H1 (cell line): Measurements from ENCODE around the gene PTDSS2. TPM values are rescaled to one million over a fixed set of nuclear protein-coding genes. Genes with fewer than 3 reads are reported as not detected.

Experiments
- CTCF ChIA-PET: fragments of 300-600 bp; sonication (Branson Sonifier 250); formaldehyde crosslinking; loops from one replicate; lab custom pipeline; 2021; ENCODE audit not compliant: partially characterized antibody; lab: Charles Lee
- POLR2A ChIA-PET: fragments of 300-600 bp; sonication (Branson Sonifier 250); formaldehyde crosslinking; loops from one replicate; lab custom pipeline; 2021; ENCODE audit warnings: inconsistent platforms; ENCODE audit not compliant: partially characterized antibody; lab: Charles Lee
- DNase-seq, 2 experiments: peaks; one replicate each; pipeline versions ENCODE4 v3.0.0 to v3.0.0-alpha.2; 2010 to 2022; ENCODE audit warnings: low spot score in 2 of 2, low read depth in 1 of 2, mixed read lengths in 1 of 2
- FAIRE-seq: peaks from 2 replicates; lab custom pipeline; 2011; peaks lifted over from hg19 to GRCh38; lab: Jason Lieb, UNC
- H2AFZ ChIP-seq: 2 replicates; pipeline ENCODE4 v1.8.1; 2012; ENCODE audit warnings: low read length, inconsistent platforms
- H2AK5ac ChIP-seq: 2 replicates; pipeline ENCODE4 v1.6.1; 2013; ENCODE audit warnings: low read depth, low read length
- H2BK120ac ChIP-seq: replicated peaks from 2 replicates; pipeline ENCODE3; 2013; ENCODE audit warnings: low read depth, low read length, inconsistent platforms
- H2BK12ac ChIP-seq: 2 replicates; pipeline ENCODE4 v1.6.1; 2013; ENCODE audit warnings: low read depth, low read length
- H2BK15ac ChIP-seq: 2 replicates; pipeline ENCODE4 v1.6.1; 2013; ENCODE audit warnings: low read length
- H2BK20ac ChIP-seq: 2 replicates; pipeline ENCODE4 v1.6.1; 2013; ENCODE audit warnings: low read length
- H2BK5ac ChIP-seq: 2 replicates; pipeline ENCODE4 v1.6.1; 2013; ENCODE audit warnings: low read depth, low read length
- H3K14ac ChIP-seq: 2 replicates; pipeline ENCODE4 v1.6.1; 2013; ENCODE audit warnings: inconsistent platforms; ENCODE audit not compliant: insufficient read length
- H3K18ac ChIP-seq: 2 replicates; pipeline ENCODE4 v1.6.1; 2013; ENCODE audit warnings: low read length; ENCODE audit errors: extremely low read depth
- H3K23ac ChIP-seq: 2 replicates; pipeline ENCODE4 v1.6.1; 2013; ENCODE audit warnings: inconsistent platforms; ENCODE audit not compliant: insufficient read length
- H3K23me2 ChIP-seq: 2 replicates; pipeline ENCODE4 v1.6.1; 2013; ENCODE audit warnings: low read depth, low read length
- H3K27ac ChIP-seq: 2 replicates; pipeline ENCODE4 v1.6.1; 2011; ENCODE audit warnings: low read depth, low read length, inconsistent platforms
- H3K27me3 ChIP-seq, 4 experiments: replicated peaks in 1 of 4; 1 replicate in 1 of 4; 2 replicates in 3 of 4; pipeline versions ENCODE4 v1.6.1 to v1.8.1; 2011 to 2013; ENCODE audit warnings: low read length in 3 of 4, mild to moderate bottlenecking in 3 of 4, inconsistent platforms in 2 of 4, mixed read lengths in 2 of 4, moderate library complexity in 1 of 4; ENCODE audit not compliant: control insufficient read depth in 3 of 4, insufficient read depth in 3 of 4; ENCODE audit errors: extremely low read depth in 1 of 4
- H3K36me3 ChIP-seq, 4 experiments: 2 replicates each; pipeline versions ENCODE4 v1.6.1 to v1.8.1; 2011 to 2013; ENCODE audit warnings: mild to moderate bottlenecking in 4 of 4, low read length in 3 of 4, moderate library complexity in 2 of 4, control low read depth in 1 of 4, inconsistent platforms in 1 of 4; ENCODE audit not compliant: insufficient read depth in 4 of 4, control insufficient read depth in 2 of 4
- H3K4ac ChIP-seq: replicated peaks from 2 replicates; pipeline ENCODE3; 2013; ENCODE audit warnings: low read length, low read depth, mixed read lengths, inconsistent platforms; ENCODE audit not compliant: insufficient read length
- H3K4me1 ChIP-seq, 4 experiments: replicated peaks in 1 of 4; 1 replicate in 1 of 4; 2 replicates in 3 of 4; pipeline versions ENCODE4 v1.6.1 to v1.8.1; 2011 to 2013; ENCODE audit warnings: low read length in 3 of 4, inconsistent platforms in 2 of 4, mixed read lengths in 1 of 4; ENCODE audit not compliant: insufficient read depth in 4 of 4, control insufficient read depth in 3 of 4
- H3K4me2 ChIP-seq, 2 experiments: 2 replicates each; pipeline versions ENCODE4 v1.6.1 to v1.8.1; 2011 to 2013; ENCODE audit warnings: low read depth in 2 of 2, low read length in 2 of 2, control low read depth in 1 of 2, inconsistent platforms in 1 of 2, mild to moderate bottlenecking in 1 of 2; ENCODE audit not compliant: insufficient read depth in 1 of 2
- H3K4me3 ChIP-seq, 4 experiments: fragments of 200-600, 300-600 bp in 1 of 4; sonication (generic), shearing (Covaris generic), sonication (Bioruptor Twin) in 1 of 4; 2 replicates each; pipeline versions ENCODE4 v1.5.1 to v1.8.1; 2011 to 2016; ENCODE audit warnings: low read length in 4 of 4, low read depth in 3 of 4, control low read depth in 2 of 4, inconsistent platforms in 2 of 4, mild to moderate bottlenecking in 2 of 4, mixed read lengths in 1 of 4, moderate library complexity in 1 of 4; ENCODE audit not compliant: insufficient read depth in 2 of 4; ENCODE audit errors: extremely low read depth in 1 of 4
- H3K56ac ChIP-seq: replicated peaks from 2 replicates; pipeline ENCODE3; 2013; ENCODE audit warnings: low read depth, mild to moderate bottlenecking, mixed read lengths, low read length, inconsistent platforms; ENCODE audit not compliant: insufficient read length
- H3K79me1 ChIP-seq: 2 replicates; pipeline ENCODE4 v1.6.1; 2013; ENCODE audit warnings: low read depth, low read length, control low read depth
- H3K79me2 ChIP-seq, 2 experiments: 2 replicates each; pipeline versions ENCODE4 v1.6.1 to v1.8.1; 2012 to 2013; ENCODE audit warnings: low read length in 2 of 2, mild to moderate bottlenecking in 2 of 2, inconsistent platforms in 1 of 2; ENCODE audit not compliant: insufficient read depth in 2 of 2, control insufficient read depth in 1 of 2
- H3K9ac ChIP-seq, 4 experiments: replicated peaks in 1 of 4; 1 replicate in 1 of 4; 2 replicates in 3 of 4; pipeline versions ENCODE4 v1.6.1 to v1.8.1; 2011 to 2013; ENCODE audit warnings: low read depth in 3 of 4, low read length in 3 of 4, control low read depth in 2 of 4, mild to moderate bottlenecking in 2 of 4, moderate library complexity in 2 of 4, inconsistent platforms in 1 of 4; ENCODE audit errors: extremely low read depth in 1 of 4
- H3K9me3 ChIP-seq, 2 experiments: 2 replicates each; pipeline versions ENCODE4 v1.6.1 to v1.8.1; 2012 to 2013; ENCODE audit warnings: mild to moderate bottlenecking in 2 of 2, moderate library complexity in 2 of 2, control low read depth in 1 of 2, inconsistent platforms in 1 of 2, low read depth in 1 of 2, low read length in 1 of 2, mixed read lengths in 1 of 2; ENCODE audit not compliant: insufficient read depth in 2 of 2
- H4K20me1 ChIP-seq, 2 experiments: replicated peaks in 1 of 2; 2 replicates each; pipeline versions ENCODE3 to v1.8.1; 2011 to 2013; ENCODE audit warnings: inconsistent platforms in 2 of 2, low read length in 2 of 2, mild to moderate bottlenecking in 1 of 2; ENCODE audit not compliant: insufficient read depth in 2 of 2, control insufficient read depth in 1 of 2
- H4K5ac ChIP-seq: 2 replicates; pipeline ENCODE4 v1.6.1; 2013; ENCODE audit warnings: low read length, low read depth, mixed read lengths, inconsistent platforms; ENCODE audit not compliant: insufficient read length
- H4K8ac ChIP-seq: 2 replicates; pipeline ENCODE4 v1.8.0; 2013; ENCODE audit warnings: mild to moderate bottlenecking, moderate library complexity, low read length, inconsistent platforms; ENCODE audit not compliant: insufficient read depth; ENCODE audit errors: extremely low read depth
- H4K91ac ChIP-seq: replicated peaks from 2 replicates; pipeline ENCODE3; 2013; ENCODE audit warnings: low read length, mixed read lengths, inconsistent platforms; ENCODE audit not compliant: insufficient read length
- CREB1 ChIP-seq: IDR thresholded peaks from 2 replicates; pipeline ENCODE4 v1.6.1; 2012; ENCODE audit warnings: inconsistent platforms
- JUND ChIP-seq: IDR thresholded peaks from 2 replicates; pipeline ENCODE4 v1.6.1; 2011; ENCODE audit warnings: mild to moderate bottlenecking, improper control_type of control experiment, low read length
- KDM4A ChIP-seq: IDR thresholded peaks from one replicate; pipeline ENCODE4 v1.7.1; 2012; ENCODE audit warnings: low read depth, mild to moderate bottlenecking, moderate library complexity, low read length, inconsistent platforms; ENCODE audit not compliant: severe bottlenecking
- KDM5A ChIP-seq: fragments of 200-600 bp; IDR thresholded peaks from 2 replicates; pipeline ENCODE4 v1.7.1; 2012; ENCODE audit warnings: mild to moderate bottlenecking, low read length, inconsistent platforms, mixed read lengths
- POLR2A ChIP-seq, 2 experiments: IDR thresholded peaks; 1 replicate in 1 of 2; 2 replicates in 1 of 2; pipeline ENCODE4 v1.6.1; 2011; ENCODE audit warnings: low read depth in 2 of 2, low read length in 2 of 2, mild to moderate bottlenecking in 2 of 2; ENCODE audit errors: control extremely low read depth in 1 of 2
- WGBS, 2 experiments: shearing (Covaris generic) in 1 of 2; methylation state at CpG; one replicate each; pipeline versions ENCODE4 v1.1.6 to v1.1.7; 2013 to 2015; ENCODE audit warnings: low lambda C conversion rate in 2 of 2, mixed read lengths in 2 of 2, inconsistent platforms in 1 of 2, low coverage in 1 of 2, missing lambda C conversion rate in 1 of 2; ENCODE audit not compliant: insufficient replicate concordance in 2 of 2, insufficient coverage in 1 of 2, insufficient read length in 1 of 2; ENCODE audit errors: extremely low coverage in 1 of 2, missing lambda C conversion rate in 1 of 2; 5-methylcytosine and 5-hydroxymethylcytosine counted together
- polyA plus RNA-seq, 7 experiments: library from polyadenylated mRNA; depleted of rRNA in 3 of 7; stranded (reverse) in 5 of 7; unstranded in 2 of 7; fragments of >200 nt in 5 of 7; fragments of 200-250 nt in 2 of 7; gene quantifications; 1 replicate in 5 of 7; 2 replicates in 1 of 7; 4 replicates in 1 of 7; pipeline versions ENCODE4 v1.2.1 to v1.2.3, GENCODE V29; 2011 to 2013; ENCODE audit warnings: missing spikeins in 2 of 7, mixed read lengths in 2 of 7
- total RNA-seq: library from RNA; stranded (reverse); fragmentation: NEBNext Ultra II Directional; extraction: Animal tissue kit (Norgen Biotek cat#: 25700); gene quantifications from 2 replicates; pipeline ENCODE4 v1.2.1, GENCODE V29; 2021
- TF ChIP-seq, protein P1 (sequence below): IDR thresholded peaks from 2 replicates; pipeline ENCODE4 v1.6.1; 2012; ENCODE audit warnings: inconsistent platforms
- TF ChIP-seq, protein P2 (sequence below): IDR thresholded peaks from 2 replicates; pipeline ENCODE4 v1.6.1; 2012; ENCODE audit warnings: inconsistent platforms

Gene PTDSS2
- total and polyA plus RNA-seq, 2 of the 8 experiments (the other 6 are each of a cell fraction or from before 2014, with no cell fraction given): 48.7 to 68.2 TPM

DNA sequence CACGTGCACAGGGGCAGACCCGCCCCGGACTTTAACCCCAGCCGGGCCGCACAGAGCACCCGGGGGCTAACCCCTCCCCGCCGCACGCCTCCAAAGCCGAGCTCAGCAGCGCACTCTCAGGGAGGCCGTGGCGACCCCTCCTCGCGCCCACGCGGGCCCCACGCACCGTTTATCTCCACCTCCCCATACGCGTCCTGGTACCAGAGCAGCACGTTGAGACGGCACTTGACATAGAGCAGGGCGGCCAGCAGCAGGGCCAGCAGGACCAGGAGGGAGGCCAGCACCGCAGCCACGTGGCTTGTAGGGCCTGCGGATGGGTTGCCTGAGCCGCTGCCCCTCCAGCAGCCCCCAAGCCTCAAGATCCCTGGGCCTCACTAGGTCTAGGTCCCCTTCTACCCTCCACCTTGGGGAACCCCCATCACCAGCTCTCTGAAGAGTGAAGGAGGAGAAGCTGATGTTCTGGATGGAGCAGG lies 42.4 kb upstream of the PTDSS2 start:
- Histone ChIP-seq H3K4me3 (peak overlapping the region in 1 of 4 experiments; percentile 36; a peak in 1 of 8 replicates), H3K4me2 (peak overlapping the region; percentile 1 to 65; a peak in 3 of 4 replicates)
- TF ChIP-seq KDM5A (no peak), POLR2A (IDR thresholded peaks at IDR 0.05; ENCODE audit: control extremely low read depth in 1 of 2, low read depth in 2 of 2, low read length in 2 of 2) (no peak), KDM4A (no peak), JUND (no peak), CREB1 (no peak)
- TF ChIP-seq, protein P1, sequence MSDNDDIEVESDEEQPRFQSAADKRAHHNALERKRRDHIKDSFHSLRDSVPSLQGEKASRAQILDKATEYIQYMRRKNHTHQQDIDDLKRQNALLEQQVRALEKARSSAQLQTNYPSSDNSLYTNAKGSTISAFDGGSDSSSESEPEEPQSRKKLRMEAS: peak; percentile 2; the same call in 1 of the 2 replicates
- TF ChIP-seq, protein P2, sequence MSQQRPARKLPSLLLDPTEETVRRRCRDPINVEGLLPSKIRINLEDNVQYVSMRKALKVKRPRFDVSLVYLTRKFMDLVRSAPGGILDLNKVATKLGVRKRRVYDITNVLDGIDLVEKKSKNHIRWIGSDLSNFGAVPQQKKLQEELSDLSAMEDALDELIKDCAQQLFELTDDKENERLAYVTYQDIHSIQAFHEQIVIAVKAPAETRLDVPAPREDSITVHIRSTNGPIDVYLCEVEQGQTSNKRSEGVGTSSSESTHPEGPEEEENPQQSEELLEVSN: no peak

More for the DNA sequence above, 42.4 kb upstream of the PTDSS2 start:
- Histone ChIP-seq H3K4ac (no peak overlapping the region), H3K27ac (no peak overlapping the region), H3K23me2 (peaks cover 3% of the 10 kb centered on the region; the same call in 1 of the 2 replicates), H2AFZ (no peak overlapping the region), H2BK15ac (no peak overlapping the region), H3K9ac (no peak overlapping the region), H4K8ac (peak overlapping the region; percentile 54), H3K23ac (no peak overlapping the region), H2BK5ac (no peak overlapping the region), H3K36me3 (no peaks in the 10 kb centered on the region; a peak in 1 of 8 replicates), H3K18ac (no peak overlapping the region; the same call in 1 of the 2 replicates), H2AK5ac (no peak overlapping the region), H2BK12ac (0 out of 2 replicates have a peak overlapping the region, but pooled peaks have one; percentile 17), H3K56ac (no peak overlapping the region), H2BK20ac (no peak overlapping the region), H3K4me1 (peaks cover 0 to 11% (median 6%) of the 10 kb centered on the region in 4 experiments; a peak in 4 of 7 replicates), H3K27me3 (peaks cover 0 to 5% (median 0%) of the 10 kb centered on the region in 4 experiments; a peak in 2 of 7 replicates), H4K20me1 (peaks cover 9 to 15% of the 10 kb centered on the region in 2 experiments), H4K5ac (no peak overlapping the region), H3K79me2 (peaks cover 0 to 2% of the 10 kb centered on the region in 2 experiments; a peak in 1 of 4 replicates), H3K9me3 (no peaks in the 10 kb centered on the region), H3K79me1 (peaks cover 2% of the 10 kb centered on the region; the same call in 1 of the 2 replicates), H3K14ac (no peak overlapping the region), H4K91ac (no peak overlapping the region), H2BK120ac (no peak overlapping the region)
- ChIA-PET POLR2A (interaction anchor here (1.0 to 5.9 kb wide), 10 partner anchors 9 to 200 kb away, joined by 3 to 41 read pairs (median 5); partner anchors contain the start of genes ANO9, BET1L, PTDSS2 and RIC8A), CTCF (interaction anchor here (0.8 to 2.8 kb wide), 7 partner anchors 11 to 110 kb away, joined by 3 to 24 read pairs (median 5); partner anchors contain the start of gene PTDSS2)
- FAIRE-seq (no peak), DNase-seq (no peak)
- WGBS, 2 experiments: 88% methylated on average over 14 of the region's 28 CpGs; no CpG with 5 or more reads in 1 of the 2 experiments
